ENCODE results near the gene NCKAP1. TPM values are rescaled to one million over a fixed set of nuclear protein-coding genes. Genes with fewer than 3 reads are reported as not detected.
"Not testable (repeated sequence)": the region's sequence is repeated elsewhere in the genome, so short reads cannot be mapped to it uniquely, and the experiment has no call there.

The NCKAP1 gene
- total RNA-seq, 4 donors from 2014 or later, result 45.3 to 99.7 (median 74.3) TPM

GRCh38 chr2:182895169-182895568 is 143.1 kb downstream of the NCKAP1 start:
- H3K4me3 ChIP-seq, result no peak overlapping the region
- H3K36me3 ChIP-seq, result no peaks in the 10 kb centered on the region
- peaks cover 0 to 11% (median 4%) of the 10 kb centered on the region in 4 donors for H3K4me1 ChIP-seq
- DNase-seq, result no peak
- 79 to 91% methylated on average over 3 to 4 of the region's 4 CpGs for WGBS, 2 donors (ENCODE audit: low coverage in 1 of 2)
- no peak overlapping the region for H3K27ac ChIP-seq
- H3K9me3 ChIP-seq, result no peaks in the 10 kb centered on the region
- no peaks in the 10 kb centered on the region for H3K27me3 ChIP-seq
- no peak for TF ChIP-seq CTCF (IDR thresholded peaks at IDR 0.05)
- TF ChIP-seq EP300 (IDR thresholded peaks at IDR 0.05; ENCODE audit: low read depth), result no peak
- TF ChIP-seq POLR2AphosphoS5 (IDR thresholded peaks at IDR 0.05), result no peak
- intact Hi-C loops (cut with DNase I; ENCODE audit: low total_unique reads), result no loop called here
- in situ Hi-C loops (cut with MboI; ENCODE audit: low pct_ligation_motif_present in 1 of 4, low pct_unique_long_range_greater_than_20kb in 1 of 4, low sequenced_read_pairs in 3 of 4), result no loop called here

- DNase-seq, result no peak
- in situ Hi-C loops (cut with MboI; ENCODE audit: low pct_ligation_motif_present in 1 of 4, low pct_unique_long_range_greater_than_20kb in 1 of 4, low sequenced_read_pairs in 3 of 4) (no loop called here), intact Hi-C loops (cut with DNase I; ENCODE audit: low total_unique reads) (no loop called here)
- Histone ChIP-seq H3K4me1 (peaks cover 0 to 11% (median 4%) of the 10 kb centered on the region in 4 donors), H3K27ac (no peak overlapping the region), H3K36me3 (no peaks in the 10 kb centered on the region), H3K9me3 (no peaks in the 10 kb centered on the region), H3K4me3 (no peak overlapping the region), H3K27me3 (no peaks in the 10 kb centered on the region)
- TF ChIP-seq POLR2AphosphoS5 (IDR thresholded peaks at IDR 0.05), result no peak
- no peak for TF ChIP-seq POLR2A (IDR thresholded peaks at IDR 0.05)
- no peak for TF ChIP-seq CTCF (IDR thresholded peaks at IDR 0.05)
- TF ChIP-seq EP300 (IDR thresholded peaks at IDR 0.05; ENCODE audit: low read depth), result no peak
- WGBS, 2 donors (ENCODE audit: low coverage in 1 of 2), result 96 to 98% methylated on average over 4 to 9 of the region's 9 CpGs
Measured at GRCh38 chr2:182894174-182894573, 144.1 kb downstream of the NCKAP1 start.

GRCh38 chr2:182893666-182894065 is 144.6 kb downstream of the NCKAP1 start:
- H3K9me3 ChIP-seq, result no peaks in the 10 kb centered on the region
- DNase-seq, result no peak
- no peak overlapping the region for H3K27ac ChIP-seq
- in situ Hi-C loops (cut with MboI; ENCODE audit: low pct_ligation_motif_present in 1 of 4, low pct_unique_long_range_greater_than_20kb in 1 of 4, low sequenced_read_pairs in 3 of 4), result no loop called here
- WGBS, 2 donors (ENCODE audit: low coverage in 1 of 2), result 89 to 90% methylated on average over 1 to 11 of the region's 11 CpGs
- no peak for TF ChIP-seq POLR2AphosphoS5 (IDR thresholded peaks at IDR 0.05)
- H3K4me1 ChIP-seq, result peaks cover 0 to 11% (median 4%) of the 10 kb centered on the region in 4 donors
- intact Hi-C loops (cut with DNase I; ENCODE audit: low total_unique reads), result no loop called here
- no peaks in the 10 kb centered on the region for H3K27me3 ChIP-seq
- no peaks in the 10 kb centered on the region for H3K36me3 ChIP-seq
- H3K4me3 ChIP-seq, result no peak overlapping the region

GRCh38 chr2:182893035-182893434 is 145.2 kb downstream of the NCKAP1 start:
- H3K27me3 ChIP-seq; DNase-seq; H3K36me3 ChIP-seq; in situ Hi-C loops (cut with MboI; ENCODE audit: low pct_ligation_motif_present in 1 of 4, low pct_unique_long_range_greater_than_20kb in 1 of 4, low sequenced_read_pairs in 3 of 4); H3K4me3 ChIP-seq; H3K9me3 ChIP-seq; H3K27ac ChIP-seq; intact Hi-C loops (cut with DNase I; ENCODE audit: low total_unique reads): not testable (repeated sequence)
- peaks cover 0 to 11% (median 4%) of the 10 kb centered on the region in 4 donors for H3K4me1 ChIP-seq
- WGBS, 2 donors (ENCODE audit: low coverage in 1 of 2), result 87 to 90% methylated on average over 7 of the region's 7 CpGs

- no peaks in the 10 kb centered on the region for H3K27me3 ChIP-seq
- WGBS, 2 donors (ENCODE audit: low coverage in 1 of 2), result 61 to 74% methylated on average over 4 of the region's 4 CpGs
- no peak overlapping the region for H3K4me3 ChIP-seq
- DNase-seq, result no peak
- H3K4me1 ChIP-seq, result peaks cover 0 to 13% (median 4%) of the 10 kb centered on the region in 4 donors
- in situ Hi-C loops (cut with MboI; ENCODE audit: low pct_ligation_motif_present in 1 of 4, low pct_unique_long_range_greater_than_20kb in 1 of 4, low sequenced_read_pairs in 3 of 4) (no loop called here), intact Hi-C loops (cut with DNase I; ENCODE audit: low total_unique reads) (no loop called here)
- TF ChIP-seq EP300 (IDR thresholded peaks at IDR 0.05; ENCODE audit: low read depth), result no peak
- TF ChIP-seq POLR2AphosphoS5 (IDR thresholded peaks at IDR 0.05), result no peak
- H3K27ac ChIP-seq, result no peak overlapping the region
- no peaks in the 10 kb centered on the region for H3K36me3 ChIP-seq
- H3K9me3 ChIP-seq, result no peaks in the 10 kb centered on the region
Measured at GRCh38 chr2:182891611-182892010, 146.6 kb downstream of the NCKAP1 start.

GRCh38 chr2:182890773-182891378 is 147.4 kb downstream of the NCKAP1 start:
- H3K27ac ChIP-seq, result no peak overlapping the region
- TF ChIP-seq POLR2AphosphoS5 (IDR thresholded peaks at IDR 0.05), result no peak
- TF ChIP-seq CTCF (IDR thresholded peaks at IDR 0.05), result no peak
- TF ChIP-seq EP300 (IDR thresholded peaks at IDR 0.05; ENCODE audit: low read depth), result no peak
- TF ChIP-seq POLR2A (IDR thresholded peaks at IDR 0.05), result no peak
- intact Hi-C loops (cut with DNase I; ENCODE audit: low total_unique reads), result no loop called here

More at GRCh38 chr2:182890773-182891378, 147.4 kb downstream of the NCKAP1 start:
- Histone ChIP-seq H3K4me1 (peaks cover 0 to 13% (median 4%) of the 10 kb centered on the region in 4 donors), H3K27me3 (no peaks in the 10 kb centered on the region), H3K4me3 (peak overlapping the region in 1 of 4 donors; percentile 19), H3K9me3 (no peaks in the 10 kb centered on the region), H3K36me3 (no peaks in the 10 kb centered on the region)
- no peak for DNase-seq
- WGBS, 2 donors (ENCODE audit: low coverage in 1 of 2), result 43 to 44% methylated on average over 3 of the region's 3 CpGs
- in situ Hi-C loops (cut with MboI; ENCODE audit: low pct_ligation_motif_present in 1 of 4, low pct_unique_long_range_greater_than_20kb in 1 of 4, low sequenced_read_pairs in 3 of 4), result no loop called here

Measured in transverse colon (tissue), 4 donors.